ENCODE results near the gene OR8D1. TPM values are rescaled to one million over a fixed set of nuclear protein-coding genes. Genes with fewer than 3 reads are reported as not detected.

OR8D1 gene
- not detected for total RNA-seq (2021; ENCODE audit: unreplicated experiment)
- not detected in 2 replicates for polyA plus RNA-seq (2012)
- not detected for Bru-seq, nascent RNA
- not detected for BruChase-seq, experiment 1, labeled RNA remaining after a 6-hour chase
- not detected for BruChase-seq, experiment 2, labeled RNA remaining after a 2-hour chase
- long read RNA-seq, result 0 reads

DNA sequence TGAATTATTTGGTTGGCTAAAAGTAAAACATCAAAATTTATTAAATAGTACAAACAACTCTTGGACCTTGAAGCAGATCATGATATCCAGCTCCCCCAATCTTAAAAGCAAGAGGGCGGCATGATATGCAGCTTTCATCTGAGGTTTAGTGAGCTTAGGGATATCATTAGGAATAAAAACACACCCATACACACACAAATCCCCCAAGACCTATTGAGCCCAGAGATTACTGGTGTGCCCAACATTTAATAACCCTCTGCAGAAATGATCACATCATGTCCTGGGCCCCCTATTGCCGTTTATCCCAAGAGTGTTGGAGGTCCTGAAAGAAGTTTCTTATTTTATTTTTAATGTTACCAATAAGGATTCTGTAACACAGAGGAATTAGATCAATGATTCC is at the start of gene OR8D1:
OR8D1 (minus strand) TSS at position 101 of the 400 bp plus-strand sequence. CDS start 3,183 bp downstream, outside the sequence.
- intact Hi-C loops (cut with micrococcal nuclease), result no loop called here
- Histone ChIP-seq H3K79me2 (ENCODE audit: insufficient read depth, low read length) (no peaks in the 10 kb centered on the region), H3K9me2 (ENCODE audit: insufficient read depth) (no peaks in the 10 kb centered on the region), H3K9ac (ENCODE audit: low read length) (no peak within 1 kb of the TSS), H3K4me2 (ENCODE audit: low read length) (no peak within 1 kb of the TSS), H3K27ac (ENCODE audit: low read depth, low read length) (no peak within 1 kb of the TSS), H3K36me3 (ENCODE audit: control insufficient read depth in 1 of 2, insufficient read depth in 2 of 2, low read length in 2 of 2) (no peaks in the 10 kb centered on the region), H3K9me3 (ENCODE audit: control insufficient read depth in 1 of 2, insufficient read depth in 1 of 2, low read depth in 1 of 2, low read length in 2 of 2) (no peaks in the 10 kb centered on the region), H2AFZ (ENCODE audit: low read depth, low read length, poor library complexity, severe bottlenecking) (no peak within 1 kb of the TSS), H3K4me3 (replicated peaks in 1 of 2; ENCODE audit: low read depth in 1 of 2, low read length in 2 of 2) (no peak within 1 kb of the TSS), H3K27me3 (ENCODE audit: insufficient read depth, low read length) (peaks cover 44% of the 10 kb centered on the region), H3K4me1 (ENCODE audit: control insufficient read depth in 1 of 2, insufficient read depth in 2 of 2, low read length in 2 of 2) (no peaks in the 10 kb centered on the region), H4K20me1 (ENCODE audit: insufficient read depth) (no peaks in the 10 kb centered on the region)
- DNase-seq (ENCODE audit: low read depth, low spot score) (no peak), ATAC-seq (no peak)
- RAD21 ChIA-PET (ENCODE audit: low non-redundant PET in 1 of 2, low total read pairs in 2 of 2, uncharacterized antibody in 2 of 2, unreplicated experiment in 2 of 2), result no interaction called here
- TF ChIP-seq, protein P1, sequence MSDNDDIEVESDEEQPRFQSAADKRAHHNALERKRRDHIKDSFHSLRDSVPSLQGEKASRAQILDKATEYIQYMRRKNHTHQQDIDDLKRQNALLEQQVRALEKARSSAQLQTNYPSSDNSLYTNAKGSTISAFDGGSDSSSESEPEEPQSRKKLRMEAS (IDR thresholded peaks at IDR 0.05), result no peak
- no peak for TF ChIP-seq SRF (IDR thresholded peaks at IDR 0.05; ENCODE audit: low read depth)
- no peak for TF ChIP-seq SP1 (IDR thresholded peaks at IDR 0.05; ENCODE audit: low read depth)
- TF ChIP-seq RAD21 (IDR thresholded peaks at IDR 0.05; ENCODE audit: low read depth), result no peak
- no TSS peak for BruUV-seq (replicated peaks)
- CTCF ChIA-PET, result no interaction called here
- POLR2A ChIA-PET, result no interaction called here

DNA sequence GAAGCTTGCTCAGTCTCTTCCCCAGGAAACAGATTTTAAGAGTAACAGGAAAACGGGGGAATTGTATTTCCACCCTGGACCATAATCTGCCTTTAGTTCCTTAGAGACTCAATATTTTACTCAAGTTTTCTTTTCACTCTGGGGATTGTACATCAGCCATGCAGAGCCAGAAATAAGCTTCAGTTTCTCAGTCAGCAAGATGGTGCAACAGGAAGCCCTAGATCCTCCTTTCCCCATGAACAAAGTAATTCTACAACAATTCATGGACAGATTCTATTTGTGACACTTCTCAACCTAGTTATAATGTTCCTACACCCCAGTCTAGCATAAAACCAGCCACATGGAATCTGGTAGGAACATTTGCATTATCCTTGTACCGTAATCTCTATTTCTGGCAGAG is 45.8 kb upstream of the OR8D1 start:
- intact Hi-C loops (cut with micrococcal nuclease), result no loop called here
- ChIA-PET CTCF (no interaction called here), RAD21 (ENCODE audit: low non-redundant PET in 1 of 2, low total read pairs in 2 of 2, uncharacterized antibody in 2 of 2, unreplicated experiment in 2 of 2) (no interaction called here), POLR2A (no interaction called here)
- Histone ChIP-seq H3K4me1 (ENCODE audit: control insufficient read depth in 1 of 2, insufficient read depth in 2 of 2, low read length in 2 of 2) (no peaks in the 10 kb centered on the region), H3K4me2 (ENCODE audit: low read length) (no peak overlapping the region), H3K27ac (ENCODE audit: low read depth, low read length) (no peak overlapping the region), H4K20me1 (ENCODE audit: insufficient read depth) (no peaks in the 10 kb centered on the region), H3K79me2 (ENCODE audit: insufficient read depth, low read length) (no peaks in the 10 kb centered on the region), H3K27me3 (ENCODE audit: insufficient read depth, low read length) (peaks cover 56% of the 10 kb centered on the region), H3K4me3 (replicated peaks in 1 of 2; ENCODE audit: low read depth in 1 of 2, low read length in 2 of 2) (no peak overlapping the region), H3K9ac (ENCODE audit: low read length) (no peak overlapping the region), H3K9me2 (ENCODE audit: insufficient read depth) (no peaks in the 10 kb centered on the region), H2AFZ (ENCODE audit: low read depth, low read length, poor library complexity, severe bottlenecking) (no peak overlapping the region), H3K36me3 (ENCODE audit: control insufficient read depth in 1 of 2, insufficient read depth in 2 of 2, low read length in 2 of 2) (no peaks in the 10 kb centered on the region), H3K9me3 (ENCODE audit: control insufficient read depth in 1 of 2, insufficient read depth in 1 of 2, low read depth in 1 of 2, low read length in 2 of 2) (no peaks in the 10 kb centered on the region)
- BruUV-seq (replicated peaks), result no TSS peak
- DNase-seq (ENCODE audit: low read depth, low spot score) (no peak), ATAC-seq (no peak)
- TF ChIP-seq EZH2 (IDR thresholded peaks at IDR 0.05), result no peak
- TF ChIP-seq, protein P2, sequence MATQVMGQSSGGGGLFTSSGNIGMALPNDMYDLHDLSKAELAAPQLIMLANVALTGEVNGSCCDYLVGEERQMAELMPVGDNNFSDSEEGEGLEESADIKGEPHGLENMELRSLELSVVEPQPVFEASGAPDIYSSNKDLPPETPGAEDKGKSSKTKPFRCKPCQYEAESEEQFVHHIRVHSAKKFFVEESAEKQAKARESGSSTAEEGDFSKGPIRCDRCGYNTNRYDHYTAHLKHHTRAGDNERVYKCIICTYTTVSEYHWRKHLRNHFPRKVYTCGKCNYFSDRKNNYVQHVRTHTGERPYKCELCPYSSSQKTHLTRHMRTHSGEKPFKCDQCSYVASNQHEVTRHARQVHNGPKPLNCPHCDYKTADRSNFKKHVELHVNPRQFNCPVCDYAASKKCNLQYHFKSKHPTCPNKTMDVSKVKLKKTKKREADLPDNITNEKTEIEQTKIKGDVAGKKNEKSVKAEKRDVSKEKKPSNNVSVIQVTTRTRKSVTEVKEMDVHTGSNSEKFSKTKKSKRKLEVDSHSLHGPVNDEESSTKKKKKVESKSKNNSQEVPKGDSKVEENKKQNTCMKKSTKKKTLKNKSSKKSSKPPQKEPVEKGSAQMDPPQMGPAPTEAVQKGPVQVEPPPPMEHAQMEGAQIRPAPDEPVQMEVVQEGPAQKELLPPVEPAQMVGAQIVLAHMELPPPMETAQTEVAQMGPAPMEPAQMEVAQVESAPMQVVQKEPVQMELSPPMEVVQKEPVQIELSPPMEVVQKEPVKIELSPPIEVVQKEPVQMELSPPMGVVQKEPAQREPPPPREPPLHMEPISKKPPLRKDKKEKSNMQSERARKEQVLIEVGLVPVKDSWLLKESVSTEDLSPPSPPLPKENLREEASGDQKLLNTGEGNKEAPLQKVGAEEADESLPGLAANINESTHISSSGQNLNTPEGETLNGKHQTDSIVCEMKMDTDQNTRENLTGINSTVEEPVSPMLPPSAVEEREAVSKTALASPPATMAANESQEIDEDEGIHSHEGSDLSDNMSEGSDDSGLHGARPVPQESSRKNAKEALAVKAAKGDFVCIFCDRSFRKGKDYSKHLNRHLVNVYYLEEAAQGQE (IDR thresholded peaks at IDR 0.05; ENCODE audit: low read depth), result no peak
- TF ChIP-seq, protein P3, sequence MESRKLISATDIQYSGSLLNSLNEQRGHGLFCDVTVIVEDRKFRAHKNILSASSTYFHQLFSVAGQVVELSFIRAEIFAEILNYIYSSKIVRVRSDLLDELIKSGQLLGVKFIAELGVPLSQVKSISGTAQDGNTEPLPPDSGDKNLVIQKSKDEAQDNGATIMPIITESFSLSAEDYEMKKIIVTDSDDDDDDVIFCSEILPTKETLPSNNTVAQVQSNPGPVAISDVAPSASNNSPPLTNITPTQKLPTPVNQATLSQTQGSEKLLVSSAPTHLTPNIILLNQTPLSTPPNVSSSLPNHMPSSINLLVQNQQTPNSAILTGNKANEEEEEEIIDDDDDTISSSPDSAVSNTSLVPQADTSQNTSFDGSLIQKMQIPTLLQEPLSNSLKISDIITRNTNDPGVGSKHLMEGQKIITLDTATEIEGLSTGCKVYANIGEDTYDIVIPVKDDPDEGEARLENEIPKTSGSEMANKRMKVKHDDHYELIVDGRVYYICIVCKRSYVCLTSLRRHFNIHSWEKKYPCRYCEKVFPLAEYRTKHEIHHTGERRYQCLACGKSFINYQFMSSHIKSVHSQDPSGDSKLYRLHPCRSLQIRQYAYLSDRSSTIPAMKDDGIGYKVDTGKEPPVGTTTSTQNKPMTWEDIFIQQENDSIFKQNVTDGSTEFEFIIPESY (IDR thresholded peaks at IDR 0.05; ENCODE audit: extremely low read depth, insufficient replicate concordance, low read length), result no peak
- TF ChIP-seq ZFX (IDR thresholded peaks at IDR 0.05), result no peak
- no peak for TF ChIP-seq ZNF274 (IDR thresholded peaks at IDR 0.05; ENCODE audit: low read depth, low read length)
- no peak for TF ChIP-seq TCF7L2 (IDR thresholded peaks at IDR 0.05; ENCODE audit: borderline replicate concordance, extremely low read depth, insufficient read depth, insufficient read length)
- no peak for TF ChIP-seq JUND (IDR thresholded peaks at IDR 0.05)
- TF ChIP-seq EGR1 (IDR thresholded peaks at IDR 0.05; ENCODE audit: low read depth), result no peak
- TF ChIP-seq CBX3 (IDR thresholded peaks at IDR 0.05; ENCODE audit: low read depth), result no peak
- no peak for TF ChIP-seq FOSL1 (IDR thresholded peaks at IDR 0.05; ENCODE audit: low read depth)
